Left cardiac atrium (tissue), 4 donors: ENCODE data around the gene OR1F1. TPM values are rescaled to one million over a fixed set of nuclear protein-coding genes. Genes with fewer than 3 reads are reported as not detected.

Source experiments
- ATAC-seq, 2 donors: fragments of 200-7000 bp; cut with Tn5 transposase; one replicate each; pipeline ENCODE4 v1.9.1; 2020; ENCODE audit warnings: mild to moderate bottlenecking in 2 of 2, moderate library complexity in 2 of 2
- DNase-seq: peaks from one replicate; pipeline ENCODE4 v3.0.0-alpha.2; 2020
- intact Hi-C, 2 donors: fragments of 100-400 bp; cut with DNase I; formaldehyde crosslinking; loops; one replicate each; pipeline versions ENCODE4 v1.14.1 to v1.15.1; 2022 to 2023
- total RNA-seq, 2 donors: library from RNA; stranded (reverse); fragmentation: NEBNext Ultra II Directional; extraction: Animal tissue kit (Norgen Biotek cat#: 25700); gene quantifications; one replicate each; pipeline ENCODE4 v1.2.1, GENCODE V29; 2021
- donor health status: DM: no; HTN: yes; CAD: no.
- donor health status: DM: no; HTN: yes; CAD: no; lungs with severe emphysema.
- donor health status: DM: yes; HTN: yes; CAD: no.
- donor health status: Dilated cardiomyopathy.

The OR1F1 gene
- total RNA-seq, 2 donors from 2014 or later: not detected

- intact Hi-C loops: no loop called here
- ATAC-seq (no peak), DNase-seq (no peak)
Observed at GRCh38 chr16:3223913-3224515, 36.0 kb downstream of the OR1F1 start.

GRCh38 chr16:3234543-3234856 lies 46.5 kb downstream of the OR1F1 start:
- intact Hi-C loops: no loop called here
- ATAC-seq: no peak

GRCh38 chr16:3234857-3235561 lies 47.0 kb downstream of the OR1F1 start, which contains the start of gene ZNF200:
TSS of gene ZNF200 (minus strand) at chr16:3235158. CDS start at chr16:3233755, 1,403 bp downstream.
- intact Hi-C loops: no loop called here
- ATAC-seq (peak; percentile 99 to 100), DNase-seq (peak; percentile 99)

More at GRCh38 chr16:3234543-3234856, 46.5 kb downstream of the OR1F1 start:
- no peak for DNase-seq

DNA sequence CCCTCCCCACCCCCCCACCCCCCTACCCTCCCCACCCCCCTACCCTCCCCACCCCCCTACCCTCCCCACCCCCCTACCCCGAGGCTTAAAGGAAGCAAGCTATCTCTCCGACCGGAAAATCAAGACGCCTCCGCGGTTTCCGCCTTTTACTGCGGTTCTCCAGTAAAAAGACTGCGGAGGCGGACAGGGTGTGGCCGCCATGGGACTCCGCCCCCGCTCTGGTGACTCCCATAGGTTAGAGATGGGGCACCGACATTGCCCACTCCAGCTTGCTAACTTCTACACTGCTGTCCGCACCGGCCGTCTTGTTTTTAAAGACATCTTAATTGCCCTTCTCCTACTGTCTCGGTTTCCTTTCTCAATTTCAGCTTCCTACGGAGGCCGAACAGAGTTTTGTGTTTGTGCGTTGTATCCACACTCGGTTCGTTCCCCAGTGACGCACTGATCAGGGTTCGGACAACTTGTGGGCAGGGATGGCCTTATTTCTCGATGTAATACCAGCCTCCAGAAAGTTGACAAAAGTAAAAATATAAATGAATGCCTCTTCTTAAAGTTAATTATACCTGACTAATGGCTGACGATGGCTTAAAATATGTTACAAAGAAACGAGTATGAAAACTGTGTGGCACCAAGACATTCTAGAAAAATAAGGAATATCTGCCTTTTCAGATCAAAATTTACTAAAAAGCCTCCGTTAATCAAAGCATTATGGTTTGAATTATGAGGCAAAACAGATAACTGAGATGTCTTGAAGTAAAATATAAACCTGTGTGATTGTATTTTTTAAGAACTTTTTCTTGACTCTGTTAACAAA lies 48.1 kb downstream of the OR1F1 start:
- DNase-seq (peak; percentile 79), ATAC-seq (no peak)
- intact Hi-C loops: no loop called here

GRCh38 chr16:3241761-3242160 lies 53.8 kb downstream of the OR1F1 start:
- DNase-seq (no peak), ATAC-seq (no peak)
- intact Hi-C loops: no loop called here

DNA sequence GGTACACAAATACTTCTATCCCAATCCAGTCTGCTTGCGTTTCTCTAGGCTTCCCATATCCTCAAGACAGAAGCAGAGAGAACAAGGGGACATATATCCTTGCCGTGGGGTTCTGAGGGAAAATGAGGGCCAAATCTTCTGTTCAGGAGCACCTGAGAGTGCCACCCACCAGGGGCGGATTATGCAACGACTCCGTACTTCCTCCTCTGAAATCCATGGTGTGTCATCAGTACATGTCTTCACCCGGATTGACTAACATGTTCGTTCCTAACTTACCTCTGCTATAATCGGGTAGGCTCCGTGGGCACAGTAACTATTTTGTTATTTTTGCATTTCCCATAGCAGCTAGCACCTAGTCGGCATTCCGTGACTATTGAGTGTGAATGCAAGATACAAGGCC lies 54.7 kb downstream of the OR1F1 start:
- intact Hi-C loops: no loop called here
- DNase-seq (no peak), ATAC-seq (no peak)

DNA sequence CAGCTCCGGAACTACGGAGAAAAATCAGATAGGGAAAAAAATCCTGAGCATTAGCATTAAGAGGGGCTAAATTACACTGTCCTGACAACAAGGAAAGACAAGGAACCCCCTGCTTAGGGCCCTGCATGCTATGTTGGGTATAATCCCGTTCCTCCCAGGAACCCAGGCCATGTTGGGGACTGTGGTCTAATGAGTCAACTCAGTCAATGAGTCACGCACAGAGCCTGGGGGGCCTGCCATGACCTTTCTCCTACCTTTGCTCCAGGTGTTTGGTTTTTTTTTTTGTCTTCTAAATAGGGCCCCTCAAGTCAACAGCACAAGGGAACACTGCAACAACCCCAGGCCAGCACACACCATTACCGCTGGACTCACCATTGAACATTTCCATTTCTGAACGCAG lies 55.9 kb downstream of the OR1F1 start:
- intact Hi-C loops: no loop called here
- DNase-seq: no peak
- no peak for ATAC-seq

- intact Hi-C loops: no loop called here
- DNase-seq (no peak), ATAC-seq (no peak)
Observed at GRCh38 chr16:3246002-3246401, 58.0 kb downstream of the OR1F1 start.

GRCh38 chr16:3246876-3247275 lies 58.9 kb downstream of the OR1F1 start:
- no peak for ATAC-seq
- no peak for DNase-seq
- intact Hi-C loops: no loop called here

DNA sequence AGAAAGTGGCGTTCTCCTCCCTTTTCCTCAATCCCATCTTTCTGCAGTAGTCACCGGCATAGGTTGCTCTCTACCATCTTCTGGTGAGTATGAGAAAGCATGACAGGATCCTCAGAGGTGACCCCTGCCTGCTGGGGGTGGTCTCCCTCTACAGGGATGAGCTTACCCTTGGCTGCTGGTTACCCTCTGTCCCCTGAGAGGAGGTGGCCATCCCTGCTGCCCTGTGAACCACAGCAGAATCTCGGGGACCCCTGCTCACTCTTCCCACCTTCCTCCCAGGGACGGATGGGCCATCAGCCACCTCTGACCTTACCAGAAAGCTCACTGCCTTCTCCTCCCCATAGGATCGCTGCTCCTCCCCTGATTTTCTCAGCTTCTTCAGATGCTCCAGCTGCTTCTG lies 60.6 kb downstream of the OR1F1 start:
- intact Hi-C loops: no loop called here
- no peak for ATAC-seq
- DNase-seq: no peak

GRCh38 chr16:3249020-3249419 lies 61.0 kb downstream of the OR1F1 start:
- intact Hi-C loops: no loop called here
- ATAC-seq (no peak), DNase-seq (no peak)

GRCh38 chr16:3249451-3249850 lies 61.4 kb downstream of the OR1F1 start:
- ATAC-seq: no peak
- DNase-seq: no peak

DNA sequence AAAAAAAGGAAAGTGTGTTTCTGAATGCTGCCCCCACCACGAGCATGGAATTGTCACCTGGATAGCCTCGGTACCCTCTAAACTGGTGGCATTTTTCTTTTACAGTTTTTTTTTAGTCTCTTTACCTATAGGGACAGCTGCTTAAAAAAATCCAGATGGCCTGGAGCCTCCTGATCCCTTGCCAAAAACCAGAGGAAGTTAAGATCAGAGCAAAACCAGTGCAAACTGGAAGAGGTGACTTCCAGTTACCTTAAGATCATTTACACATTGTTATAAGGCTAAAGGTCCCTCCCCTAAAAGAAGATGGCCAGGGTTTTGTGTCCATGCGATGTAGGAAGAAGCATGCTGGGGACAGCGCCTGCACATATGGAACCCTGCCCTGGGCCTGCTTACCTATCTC lies 65.0 kb downstream of the OR1F1 start:
- DNase-seq (no peak), ATAC-seq (no peak)
- intact Hi-C loops: no loop called here

More at GRCh38 chr16:3249451-3249850, 61.4 kb downstream of the OR1F1 start:
- intact Hi-C loops: no loop called here

DNA sequence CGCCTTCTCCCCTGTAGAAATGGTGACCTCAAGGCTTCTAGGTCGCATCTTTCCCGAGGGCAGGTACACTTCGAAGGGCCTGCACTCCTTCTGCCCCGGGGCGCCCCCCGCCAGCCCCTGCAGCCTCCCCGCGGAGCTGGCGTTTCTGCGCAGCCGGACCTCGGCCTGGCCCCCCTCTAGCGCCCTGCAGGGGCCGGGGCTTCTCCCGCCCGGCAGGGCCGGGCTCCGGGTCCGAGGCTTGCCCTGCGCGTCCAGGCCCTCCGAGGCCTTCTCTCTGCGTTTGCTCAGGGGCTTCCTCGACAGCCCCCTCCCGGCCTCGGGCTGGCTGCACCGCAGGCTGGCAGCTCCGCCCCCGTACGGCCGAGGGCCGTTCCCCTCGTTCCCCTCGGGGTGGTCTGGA lies 66.3 kb downstream of the OR1F1 start:
- no peak for ATAC-seq
- DNase-seq: no peak
- intact Hi-C loops: no loop called here

Other genes with a start within 250 kb of the OR1F1 start
- gene KREMEN2, start 223.9 kb upstream of the OR1F1 start, total RNA-seq: not detected
- 10 to 100 TPM in 1 of 2 donors, 1 to 10 TPM in 1; 5.8 to 10.1 TPM for gene PAQR4, start 218.9 kb upstream of the OR1F1 start, total RNA-seq
- gene PKMYT1, start 207.8 kb upstream of the OR1F1 start, total RNA-seq: 1 to 10 TPM in 1 of 2 donors, under 1 TPM in 1; 0.97 to 2.9 TPM
- gene CLDN9, start 175.3 kb upstream of the OR1F1 start, total RNA-seq: under 1 TPM; 0.24 TPM
- gene CLDN6, start 170.0 kb upstream of the OR1F1 start, total RNA-seq: not detected
- 10 to 100 TPM; 24.3 to 72.4 TPM for gene TNFRSF12A, start 167.8 kb upstream of the OR1F1 start, total RNA-seq
- 10 to 100 TPM; 28.4 to 46.1 TPM for gene HCFC1R1, start 164.3 kb upstream of the OR1F1 start, total RNA-seq
- 10 to 100 TPM; 11.8 to 18.2 TPM for gene THOC6, start 164.2 kb upstream of the OR1F1 start, total RNA-seq
- not detected for gene BICDL2, start 151.3 kb upstream of the OR1F1 start, total RNA-seq
- gene MMP25, start 141.6 kb upstream of the OR1F1 start, total RNA-seq: 1 to 10 TPM; 1.5 to 2.3 TPM
- 10 to 100 TPM; 51.7 to 64.0 TPM for gene IL32, start 122.6 kb upstream of the OR1F1 start, total RNA-seq
- gene ZSCAN10, start 88.9 kb upstream of the OR1F1 start, total RNA-seq: not detected
- gene ZNF205, start 75.6 kb upstream of the OR1F1 start, total RNA-seq: 1 to 10 TPM; 7.0 to 7.2 TPM
- gene ZNF213, start 53.2 kb upstream of the OR1F1 start, total RNA-seq: 1 to 10 TPM; 6.5 to 6.7 TPM
- gene ZNF200, start 47.0 kb downstream of the OR1F1 start, total RNA-seq: 1 to 10 TPM; 5.7 to 8.8 TPM
- gene MEFV, start 68.4 kb downstream of the OR1F1 start, total RNA-seq: 1 to 10 TPM; 1.8 to 1.9 TPM
- gene ZNF263, start 95.3 kb downstream of the OR1F1 start, total RNA-seq: 10 to 100 TPM in 1 of 2 donors, 1 to 10 TPM in 1; 9.0 to 19.2 TPM
- 1 to 10 TPM; 6.3 to 9.8 TPM for gene TIGD7, start 117.2 kb downstream of the OR1F1 start, total RNA-seq
- 10 to 100 TPM; 16.4 to 23.0 TPM for gene ZNF75A, start 117.3 kb downstream of the OR1F1 start, total RNA-seq
- gene OR2C1, start 167.7 kb downstream of the OR1F1 start, total RNA-seq: under 1 TPM in 1 of 2 donors, not detected in 1; 0.18 TPM
- gene ZSCAN32, start 212.8 kb downstream of the OR1F1 start, total RNA-seq: 1 to 10 TPM; 7.1 to 9.4 TPM
- gene ZNF174, start 213.0 kb downstream of the OR1F1 start, total RNA-seq: 1 to 10 TPM; 8.6 TPM